A549 (cell line): Measurements from ENCODE around the gene CHRD.

Experiments
- ESRRA ChIP-seq: fragments of 150-350 bp; IDR thresholded peaks from 2 replicates; pipeline ENCODE4 v1.6.1; 2014; ENCODE audit warnings: mild to moderate bottlenecking, low read length, borderline replicate concordance
- MYC ChIP-seq: IDR thresholded peaks from 2 replicates; pipeline ENCODE4 v1.6.1; 2012; ENCODE audit warnings: mild to moderate bottlenecking, inconsistent platforms, low read length, improper control_type of control experiment, borderline replicate concordance
- POLR2A ChIP-seq: IDR thresholded peaks from 2 replicates; pipeline ENCODE4 v1.6.1; 2012; ENCODE audit warnings: mild to moderate bottlenecking, low read length
- RARB ChIP-seq: fragments of 250-450 bp; sonication (Bioruptor Pico); IDR thresholded peaks from 2 replicates; pipeline ENCODE4 v1.8.0; 2021; ENCODE audit warnings: mild to moderate bottlenecking, moderate library complexity
- SREBF2 ChIP-seq: fragments of 450-650 bp; IDR thresholded peaks from 2 replicates; pipeline ENCODE4 v1.6.1; 2014; ENCODE audit warnings: mild to moderate bottlenecking, moderate library complexity
- ZFP36 ChIP-seq: fragments of 450-650 bp; IDR thresholded peaks from 2 replicates; pipeline ENCODE4 v1.6.1; 2014; ENCODE audit warnings: borderline replicate concordance; ENCODE audit not compliant: partially characterized antibody
- TF ChIP-seq, protein P1 (sequence below): IDR thresholded peaks from 2 replicates; pipeline ENCODE4 v1.6.1; 2012

DNA sequence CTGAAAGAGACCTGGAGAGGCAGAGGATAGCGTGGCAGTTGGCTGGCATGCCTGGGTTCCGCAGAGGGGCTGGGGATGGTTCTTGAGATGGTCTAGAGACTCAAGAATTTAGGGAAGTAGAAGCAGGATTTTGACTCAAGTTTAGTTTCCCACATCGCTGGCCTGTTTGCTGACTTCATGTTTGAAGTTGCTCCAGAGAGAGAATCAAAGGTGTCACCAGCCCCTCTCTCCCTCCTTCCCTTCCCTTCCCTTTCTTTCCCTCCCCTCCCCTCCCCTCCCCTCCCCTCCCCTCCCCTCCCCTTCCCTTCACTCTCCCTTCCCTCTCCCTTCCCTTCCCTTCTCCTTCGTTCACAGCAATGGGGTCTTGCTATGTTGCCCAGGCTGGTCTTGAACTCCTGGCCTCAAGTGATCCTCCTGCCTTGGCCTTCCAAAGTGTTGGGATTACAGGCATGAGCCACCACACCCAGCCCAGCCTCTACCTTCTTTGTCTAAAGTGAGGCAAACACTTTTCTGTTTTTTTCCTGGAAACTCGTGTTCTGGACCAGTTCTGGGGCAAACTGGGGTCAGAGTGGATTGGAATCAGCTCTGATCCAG, 10.2 kb downstream of the CHRD start:
- TF ChIP-seq RARB (no peak), POLR2A (no peak), SREBF2 (no peak), ZFP36 (no peak), ESRRA (no peak), MYC (no peak)
- TF ChIP-seq, protein P1, sequence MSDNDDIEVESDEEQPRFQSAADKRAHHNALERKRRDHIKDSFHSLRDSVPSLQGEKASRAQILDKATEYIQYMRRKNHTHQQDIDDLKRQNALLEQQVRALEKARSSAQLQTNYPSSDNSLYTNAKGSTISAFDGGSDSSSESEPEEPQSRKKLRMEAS: no peak
